HepG2 (cell line): Measurements from ENCODE around the gene FAM156A.

ENCODE experiments used
- ESRRA ChIP-seq: sonication (generic); formaldehyde crosslinking; IDR thresholded peaks from 2 replicates; pipeline ENCODE4 v1.5.1; 2020; ENCODE audit warnings: mild to moderate bottlenecking, low read depth, missing genetic modification reagents
- FOXJ3 ChIP-seq: sonication (generic); formaldehyde crosslinking; IDR thresholded peaks from 2 replicates; pipeline ENCODE4 v1.4.0; 2020; ENCODE audit warnings: missing genetic modification reagents, mild to moderate bottlenecking, borderline replicate concordance
- KDM6A ChIP-seq: IDR thresholded peaks from 2 replicates; pipeline ENCODE4 v1.6.1; 2016; ENCODE audit warnings: low read depth
- POGZ ChIP-seq: sonication (generic); formaldehyde crosslinking; IDR thresholded peaks from 2 replicates; pipeline ENCODE4 v1.4.0; 2020; ENCODE audit warnings: mild to moderate bottlenecking, missing genetic modification reagents
- POLR2A ChIP-seq, 2 experiments: IDR thresholded peaks; 2 replicates each; pipeline ENCODE4 v1.6.1; 2011; ENCODE audit warnings: low read depth in 2 of 2, low read length in 2 of 2, mild to moderate bottlenecking in 1 of 2, moderate library complexity in 1 of 2; ENCODE audit not compliant: insufficient read depth in 1 of 2
- SP1 ChIP-seq, 2 experiments: fragments of 450-650 bp in 1 of 2; sonication (generic) in 1 of 2; formaldehyde crosslinking in 1 of 2; IDR thresholded peaks; 2 replicates each; pipeline versions ENCODE4 v1.4.0 to v1.6.1; 2016 to 2020; ENCODE audit warnings: missing genetic modification reagents in 1 of 2
- ZBTB1 ChIP-seq: sonication (generic); formaldehyde crosslinking; IDR thresholded peaks from 2 replicates; pipeline ENCODE4 v1.4.0; 2020; ENCODE audit warnings: missing genetic modification reagents, borderline replicate concordance
- ZNF138 ChIP-seq: sonication (generic); formaldehyde crosslinking; IDR thresholded peaks from 2 replicates; pipeline ENCODE4 v1.5.0; 2020; ENCODE audit warnings: mild to moderate bottlenecking, low read depth, missing genetic modification reagents
- ZNF460 ChIP-seq: sonication (generic); formaldehyde crosslinking; IDR thresholded peaks from 2 replicates; pipeline ENCODE4 v1.5.1; 2020; ENCODE audit warnings: missing genetic modification reagents, mild to moderate bottlenecking, borderline replicate concordance
- ZNF766 ChIP-seq: sonication (generic); formaldehyde crosslinking; IDR thresholded peaks from 2 replicates; pipeline ENCODE4 v1.5.0; 2020; ENCODE audit warnings: missing genetic modification reagents, borderline replicate concordance
- TF ChIP-seq, protein P1 (sequence below): sonication (generic); formaldehyde crosslinking; IDR thresholded peaks from 2 replicates; pipeline ENCODE4 v1.5.0; 2020; ENCODE audit warnings: mild to moderate bottlenecking, missing genetic modification reagents, moderate library complexity
- TF ChIP-seq, protein P2 (sequence below), 2 experiments: sonication (generic) in 1 of 2; formaldehyde crosslinking in 1 of 2; IDR thresholded peaks; 2 replicates each; pipeline versions ENCODE4 v1.4.0 to v1.6.1; 2016 to 2020; ENCODE audit warnings: borderline replicate concordance in 1 of 2, low read depth in 1 of 2, mild to moderate bottlenecking in 1 of 2, missing genetic modification reagents in 1 of 2

GRCh38 chrX:52990848-52991247 lies 32.5 kb upstream of the FAM156A start:
- TF ChIP-seq, protein P1, sequence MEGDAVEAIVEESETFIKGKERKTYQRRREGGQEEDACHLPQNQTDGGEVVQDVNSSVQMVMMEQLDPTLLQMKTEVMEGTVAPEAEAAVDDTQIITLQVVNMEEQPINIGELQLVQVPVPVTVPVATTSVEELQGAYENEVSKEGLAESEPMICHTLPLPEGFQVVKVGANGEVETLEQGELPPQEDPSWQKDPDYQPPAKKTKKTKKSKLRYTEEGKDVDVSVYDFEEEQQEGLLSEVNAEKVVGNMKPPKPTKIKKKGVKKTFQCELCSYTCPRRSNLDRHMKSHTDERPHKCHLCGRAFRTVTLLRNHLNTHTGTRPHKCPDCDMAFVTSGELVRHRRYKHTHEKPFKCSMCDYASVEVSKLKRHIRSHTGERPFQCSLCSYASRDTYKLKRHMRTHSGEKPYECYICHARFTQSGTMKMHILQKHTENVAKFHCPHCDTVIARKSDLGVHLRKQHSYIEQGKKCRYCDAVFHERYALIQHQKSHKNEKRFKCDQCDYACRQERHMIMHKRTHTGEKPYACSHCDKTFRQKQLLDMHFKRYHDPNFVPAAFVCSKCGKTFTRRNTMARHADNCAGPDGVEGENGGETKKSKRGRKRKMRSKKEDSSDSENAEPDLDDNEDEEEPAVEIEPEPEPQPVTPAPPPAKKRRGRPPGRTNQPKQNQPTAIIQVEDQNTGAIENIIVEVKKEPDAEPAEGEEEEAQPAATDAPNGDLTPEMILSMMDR (CRISPR knock-in tag): no peak
- TF ChIP-seq ZNF138 (no peak), SP1 (IDR thresholded peaks at IDR 0.05) (no peak), SP1 (CRISPR knock-in tag; IDR thresholded peaks at IDR 0.05) (no peak), POGZ (CRISPR knock-in tag) (no peak), ESRRA (no peak), FOXJ3 (CRISPR knock-in tag) (no peak), ZNF766 (CRISPR knock-in tag) (no peak), ZBTB1 (no peak), POLR2A (IDR thresholded peaks at IDR 0.05; ENCODE audit: insufficient read depth in 1 of 2, low read depth in 2 of 2, low read length in 2 of 2) (no peak), ZNF460 (CRISPR knock-in tag) (no peak), KDM6A (CRISPR knock-in tag) (no peak)
- TF ChIP-seq, protein P2, sequence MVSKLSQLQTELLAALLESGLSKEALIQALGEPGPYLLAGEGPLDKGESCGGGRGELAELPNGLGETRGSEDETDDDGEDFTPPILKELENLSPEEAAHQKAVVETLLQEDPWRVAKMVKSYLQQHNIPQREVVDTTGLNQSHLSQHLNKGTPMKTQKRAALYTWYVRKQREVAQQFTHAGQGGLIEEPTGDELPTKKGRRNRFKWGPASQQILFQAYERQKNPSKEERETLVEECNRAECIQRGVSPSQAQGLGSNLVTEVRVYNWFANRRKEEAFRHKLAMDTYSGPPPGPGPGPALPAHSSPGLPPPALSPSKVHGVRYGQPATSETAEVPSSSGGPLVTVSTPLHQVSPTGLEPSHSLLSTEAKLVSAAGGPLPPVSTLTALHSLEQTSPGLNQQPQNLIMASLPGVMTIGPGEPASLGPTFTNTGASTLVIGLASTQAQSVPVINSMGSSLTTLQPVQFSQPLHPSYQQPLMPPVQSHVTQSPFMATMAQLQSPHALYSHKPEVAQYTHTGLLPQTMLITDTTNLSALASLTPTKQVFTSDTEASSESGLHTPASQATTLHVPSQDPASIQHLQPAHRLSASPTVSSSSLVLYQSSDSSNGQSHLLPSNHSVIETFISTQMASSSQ (IDR thresholded peaks at IDR 0.05; ENCODE audit: low read depth): no peak
- TF ChIP-seq, protein P2 (CRISPR knock-in tag; IDR thresholded peaks at IDR 0.05; ENCODE audit: borderline replicate concordance): no peak
